Measurements from ENCODE around the gene PELI3.
"Not testable (repeated sequence)": the region's sequence is repeated elsewhere in the genome, so short reads cannot be mapped to it uniquely, and the experiment has no call there.

Gene PELI3

DNA sequence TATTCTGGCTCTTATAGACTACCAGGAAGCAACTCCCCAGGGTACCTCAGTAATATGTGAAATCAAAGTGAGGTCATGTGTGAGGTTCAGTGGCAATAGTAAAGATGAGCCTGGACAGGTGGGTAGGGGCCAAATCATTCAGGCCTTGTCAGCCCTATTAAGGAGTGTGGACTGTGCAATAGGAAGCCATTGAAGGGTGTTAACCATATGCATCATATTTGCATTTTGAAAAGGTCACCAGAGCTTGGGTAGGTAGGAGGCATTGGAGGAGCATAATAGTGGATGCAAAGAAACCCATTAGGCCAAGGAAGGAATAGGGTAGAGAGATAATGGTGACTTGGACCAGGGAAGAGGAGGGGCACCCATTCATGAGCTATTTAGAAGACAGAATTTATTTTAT lies 19.7 kb upstream of the PELI3 start:
- no peak for DNase-seq (ENCODE audit: low spot score)

DNA sequence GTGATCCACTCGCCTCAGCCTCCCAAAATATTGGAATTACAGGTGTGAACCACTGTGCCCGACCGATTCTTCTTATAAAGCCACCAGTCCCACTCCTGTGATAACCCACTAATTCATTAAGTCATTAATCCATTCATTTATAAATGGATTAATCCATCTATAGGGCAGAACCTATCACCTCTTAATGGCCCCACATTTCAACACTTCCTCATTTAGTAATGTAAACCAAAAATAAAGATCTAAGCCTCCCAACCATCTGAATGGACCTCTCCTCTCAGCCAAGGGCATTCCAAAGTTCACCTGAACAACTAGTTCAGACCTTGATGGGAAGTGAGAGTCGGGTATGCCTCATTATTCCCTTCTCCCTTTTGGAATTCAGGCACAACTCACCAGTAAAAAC lies 18.2 kb upstream of the PELI3 start:
- DNase-seq (ENCODE audit: low spot score): no peak

GRCh38 chr11:66450560-66450959 lies 16.1 kb upstream of the PELI3 start:
- DNase-seq (ENCODE audit: low spot score): no peak

DNA sequence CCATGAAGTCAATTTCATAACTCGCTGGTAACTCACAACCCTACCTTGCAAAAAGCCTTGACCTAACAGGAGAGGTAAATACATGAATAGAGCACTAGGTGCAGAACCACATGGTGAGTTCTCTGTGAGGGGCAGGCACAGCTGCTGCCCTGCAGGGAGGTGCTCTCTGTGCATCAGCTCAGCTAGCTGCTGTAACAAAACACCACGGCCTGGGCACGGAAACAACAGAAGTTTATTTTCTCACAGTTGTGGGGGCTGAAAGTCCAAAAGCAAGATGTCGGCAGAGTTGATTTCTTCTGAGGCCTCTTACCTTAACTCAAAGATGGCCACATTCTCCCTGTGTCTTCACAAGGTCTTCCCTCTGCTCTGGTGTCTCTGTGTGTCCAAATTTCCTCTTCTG lies 15.0 kb upstream of the PELI3 start:
- DNase-seq (ENCODE audit: low spot score): no peak

- no peak for DNase-seq (ENCODE audit: low spot score)
Observed at GRCh38 chr11:66454247-66454646, 12.5 kb upstream of the PELI3 start.

GRCh38 chr11:66454828-66455227 lies 11.9 kb upstream of the PELI3 start:
- DNase-seq (ENCODE audit: low spot score): no peak

DNA sequence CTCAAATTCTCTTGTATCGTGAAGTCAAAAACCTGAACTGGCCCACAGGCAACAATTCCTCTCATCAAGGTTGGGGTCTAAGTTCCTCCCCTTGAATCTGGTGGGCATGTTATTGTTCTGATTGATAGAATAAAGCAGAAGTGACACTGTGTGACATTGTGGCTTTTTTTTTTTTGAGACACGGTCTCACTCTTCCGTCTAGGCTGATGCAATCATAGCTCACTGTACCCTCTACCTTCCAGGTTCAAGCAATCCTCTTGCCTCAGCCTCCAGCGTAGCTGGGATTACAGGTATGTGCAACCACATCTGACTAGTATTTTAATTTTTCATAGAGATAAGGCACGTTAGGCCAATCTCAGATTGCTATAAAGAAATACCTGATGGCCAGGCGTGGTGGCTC lies 8.9 kb upstream of the PELI3 start:
- DNase-seq (ENCODE audit: low spot score): no peak

GRCh38 chr11:66459138-66459778 lies 7.4 kb upstream of the PELI3 start:
- DNase-seq (ENCODE audit: low spot score): no peak

DNA sequence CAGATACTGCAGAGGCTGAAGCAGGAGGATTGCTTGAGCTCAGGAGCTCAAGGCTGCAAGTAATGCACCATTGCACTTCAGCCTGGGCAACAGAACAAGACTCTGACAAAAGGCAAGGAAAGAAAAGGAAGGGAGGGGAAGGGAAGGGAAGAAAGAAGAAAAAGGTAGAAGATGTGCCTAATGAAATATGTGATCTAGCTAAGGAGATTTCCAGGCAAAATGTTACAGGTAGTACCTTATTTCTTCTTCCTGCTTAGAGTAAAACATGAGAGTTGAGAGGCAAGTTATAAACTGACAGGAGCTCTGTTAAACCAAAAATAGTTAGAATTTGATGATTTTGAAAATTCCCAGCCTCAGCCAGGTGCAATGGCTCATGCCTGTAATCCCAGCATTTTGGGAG lies 4.7 kb upstream of the PELI3 start:
- no peak for DNase-seq (ENCODE audit: low spot score)

- no peak for DNase-seq (ENCODE audit: low spot score)
Observed at GRCh38 chr11:66462911-66463310, 3.8 kb upstream of the PELI3 start.

DNA sequence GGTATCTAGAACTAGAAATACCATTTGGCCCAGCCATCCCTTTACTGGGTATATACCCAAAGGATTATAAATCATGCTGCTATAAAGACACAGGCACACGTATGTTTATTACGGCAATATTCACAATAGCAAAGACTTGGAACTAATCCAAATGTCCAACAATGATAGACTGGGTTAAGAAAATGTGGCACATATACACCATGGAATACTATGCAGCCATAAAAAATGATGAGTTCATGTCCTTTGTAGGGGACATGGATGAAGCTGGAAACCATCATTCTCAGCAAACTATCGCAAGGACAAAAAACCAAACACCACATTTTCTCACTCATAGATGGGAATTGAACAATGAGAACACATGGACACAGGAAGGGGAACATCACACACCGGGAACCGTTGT lies 2.6 kb upstream of the PELI3 start:
- not testable (repeated sequence) for DNase-seq (ENCODE audit: low spot score)

DNA sequence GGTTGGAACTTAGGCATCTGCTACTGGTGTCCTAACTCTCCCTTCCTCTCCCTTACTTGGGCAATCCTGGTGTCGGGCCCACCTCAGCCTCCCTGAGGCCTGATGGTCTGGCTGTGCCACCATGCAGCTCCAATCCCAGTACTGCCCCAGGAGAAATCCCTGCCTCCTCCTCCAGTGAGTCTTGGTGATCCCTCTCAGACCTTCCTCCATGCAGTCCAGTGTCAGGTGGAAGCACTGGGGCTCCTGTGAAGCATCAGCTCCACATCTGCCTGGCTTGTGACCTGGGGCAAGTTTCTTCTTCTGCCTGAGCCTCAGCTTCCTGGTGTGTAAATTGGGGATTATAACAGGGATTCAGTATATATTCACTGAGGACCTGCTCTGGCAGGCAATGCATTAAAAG lies 1.8 kb upstream of the PELI3 start:
- DNase-seq (ENCODE audit: low spot score): no peak

GRCh38 chr11:66465373-66466224 lies 1.1 kb upstream of the PELI3 start:
- DNase-seq (ENCODE audit: low spot score): no peak

- DNase-seq (ENCODE audit: low spot score): no peak
Observed at GRCh38 chr11:66467034-66467659, 442 bp downstream of the PELI3 start.

- peak; percentile 44 for DNase-seq (ENCODE audit: low spot score)
Observed at GRCh38 chr11:66467756-66468155, 1.1 kb downstream of the PELI3 start.

GRCh38 chr11:66468691-66469090 lies 2.0 kb downstream of the PELI3 start:
- no peak for DNase-seq (ENCODE audit: low spot score)

DNA sequence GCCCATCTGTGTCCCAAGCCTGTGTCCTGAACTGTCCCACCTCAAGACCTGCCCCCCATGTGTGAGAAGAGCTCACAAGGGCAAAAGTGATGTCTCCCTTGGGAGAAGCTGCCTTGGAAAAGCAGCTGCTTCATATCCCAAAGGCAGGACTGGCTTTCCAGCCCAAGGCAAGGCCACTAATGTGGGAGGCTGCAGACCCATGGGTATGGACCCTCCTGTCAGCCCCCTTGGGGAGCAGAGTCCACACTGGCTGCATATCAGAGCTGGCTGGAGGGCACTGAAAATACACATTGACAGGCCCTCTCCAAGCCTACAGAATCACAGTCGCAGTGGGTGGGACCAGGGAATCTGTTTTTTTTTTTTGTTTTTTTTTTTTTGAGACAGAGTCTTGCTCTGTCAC lies 2.7 kb downstream of the PELI3 start:
- DNase-seq (ENCODE audit: low spot score): no peak

- no peak for DNase-seq (ENCODE audit: low spot score)
Observed at GRCh38 chr11:66470015-66470414, 3.3 kb downstream of the PELI3 start.

DNA sequence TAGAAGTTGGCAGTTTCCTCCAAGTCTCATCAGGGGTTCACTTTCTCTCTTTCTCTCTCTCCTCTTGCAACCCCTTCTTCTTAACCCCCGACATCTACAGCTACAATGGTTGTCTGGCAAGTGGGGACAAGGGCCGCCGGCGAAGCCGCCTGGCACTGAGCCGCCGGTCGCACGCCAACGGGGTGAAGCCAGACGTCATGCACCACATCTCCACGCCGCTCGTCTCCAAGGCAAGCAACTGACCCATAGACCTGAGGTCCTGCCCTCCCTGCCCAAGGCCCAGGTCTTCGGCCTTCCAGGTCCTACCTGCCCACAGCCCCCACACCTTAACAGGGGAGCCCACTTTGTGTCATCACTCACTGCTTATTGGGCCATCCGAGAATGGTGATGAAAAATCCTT lies 4.4 kb downstream of the PELI3 start:
- no peak for DNase-seq (ENCODE audit: low spot score)

GRCh38 chr11:66472054-66472453 lies 5.3 kb downstream of the PELI3 start:
- DNase-seq (ENCODE audit: low spot score): no peak

- DNase-seq (ENCODE audit: low spot score): no peak
Observed at GRCh38 chr11:66473167-66473566, 6.5 kb downstream of the PELI3 start.

- no peak for DNase-seq (ENCODE audit: low spot score)
Observed at GRCh38 chr11:66473608-66474515, 7.2 kb downstream of the PELI3 start.

Measured in SW480 (cell line).